Left ventricle myocardium superior (tissue), 1 donor: ENCODE data around the gene C20orf141. TPM values are rescaled to one million over a fixed set of nuclear protein-coding genes. Genes with fewer than 3 reads are reported as not detected.
A peak's percentile ranks its signal among the peaks of the same experiment; 100 is the strongest.

Source experiments
- ATAC-seq: fragments of 200-7000 bp; cut with Tn5 transposase; one replicate; pipeline ENCODE4 v1.9.1; 2020; ENCODE audit warnings: mild to moderate bottlenecking, moderate library complexity
- DNase-seq: peaks from one replicate; pipeline ENCODE4 v3.0.0-alpha.2; 2020
- intact Hi-C: fragments of 100-400 bp; cut with micrococcal nuclease; formaldehyde crosslinking; loops from one replicate; pipeline ENCODE4 v1.11.0; 2022
- total RNA-seq: library from RNA; stranded (reverse); fragmentation: NEBNext Ultra II Directional; extraction: Animal tissue kit (Norgen Biotek cat#: 25700); gene quantifications from one replicate; pipeline ENCODE4 v1.2.1, GENCODE V29; 2021
- donor health status: DM: no; HTN: yes; CAD: no; lungs with severe emphysema.

Gene C20orf141
- total RNA-seq, 1 donor from 2014 or later: not detected

DNA sequence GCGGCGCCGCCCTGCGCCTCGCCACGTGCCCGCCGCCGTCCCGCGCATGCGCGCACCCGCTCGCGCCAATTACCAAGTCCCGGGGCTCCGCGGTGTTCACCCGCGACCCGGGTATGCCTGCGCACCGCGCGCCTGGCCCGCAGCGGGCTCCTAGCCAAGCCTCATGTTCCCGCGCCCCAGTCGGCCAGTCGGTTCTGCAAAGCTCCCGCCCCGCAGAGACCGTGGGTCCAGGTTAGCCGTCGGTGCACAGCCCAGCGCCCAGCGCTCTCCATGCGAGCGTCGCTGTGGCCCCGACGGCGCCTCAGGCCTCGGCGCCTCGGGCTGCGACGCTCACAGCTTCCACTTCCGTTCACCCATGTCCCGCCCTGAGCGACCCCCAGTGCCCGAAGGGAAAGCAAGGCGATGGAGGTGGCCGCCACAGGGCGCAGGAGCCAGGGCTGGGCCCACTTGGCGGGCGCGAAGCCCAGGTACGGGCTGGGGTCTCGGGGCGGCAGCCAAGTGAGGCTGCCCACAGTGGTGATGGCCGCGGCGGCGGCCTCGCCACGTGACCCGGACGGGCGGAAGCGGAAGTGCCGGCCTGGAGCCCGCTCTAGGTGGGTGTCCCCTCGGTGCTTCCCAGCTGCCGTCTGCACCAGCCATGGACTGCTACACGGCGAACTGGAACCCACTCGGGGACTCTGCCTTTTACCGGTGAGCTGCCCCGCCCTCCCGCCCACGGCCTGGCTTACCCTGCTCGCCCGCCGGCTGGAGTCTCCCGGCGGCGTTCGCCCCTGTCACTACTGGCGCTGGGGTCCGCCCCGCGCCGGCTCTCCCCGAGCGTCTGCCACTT lies 25.6 kb downstream of the C20orf141 start, which contains the start of the genes PCED1A and VPS16:
Gene PCED1A (minus strand): TSS at position 518 of the 829 bp plus-strand sequence. CDS start 743 bp downstream, outside the sequence.
Gene VPS16 (plus strand): TSS at position 608 of the 829 bp plus-strand sequence. CDS start 30 bp downstream, at position 638.
- ATAC-seq (peak; percentile 99), DNase-seq (peak; percentile 93)
- intact Hi-C loops: no loop called here

- ATAC-seq (peak; percentile 65), DNase-seq (peak; percentile 78)
- intact Hi-C loops: no loop called here
These were observed 26.3 kb downstream of the C20orf141 start for GRCh38 chr20:2840967-2841531.

DNA sequence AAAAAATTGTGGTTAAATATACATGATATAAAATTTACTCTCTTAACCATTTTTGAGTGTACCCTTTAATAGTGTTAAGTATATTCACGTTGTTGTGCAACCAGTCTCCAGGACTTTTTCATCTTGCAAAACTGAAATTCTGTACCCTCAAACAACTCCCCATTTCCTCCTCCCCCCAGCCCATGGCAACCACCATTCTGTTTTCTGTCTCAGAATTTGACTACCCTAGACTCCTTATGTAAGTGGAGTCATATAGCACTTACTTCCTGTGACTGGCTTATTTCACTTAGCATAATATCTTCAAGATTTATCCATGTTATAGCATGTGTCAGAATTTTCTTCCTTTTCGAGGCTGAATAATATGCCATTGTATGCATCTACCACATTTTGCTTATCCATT lies 30.8 kb downstream of the C20orf141 start:
- no peak for ATAC-seq
- DNase-seq: no peak
- intact Hi-C loops: no loop called here

GRCh38 chr20:2846698-2847097 lies 31.9 kb downstream of the C20orf141 start:
- ATAC-seq: no peak
- intact Hi-C loops: no loop called here
- no peak for DNase-seq

GRCh38 chr20:2847802-2848201 lies 33.0 kb downstream of the C20orf141 start:
- intact Hi-C loops: no loop called here
- no peak for DNase-seq
- no peak for ATAC-seq

GRCh38 chr20:2849529-2849928 lies 34.7 kb downstream of the C20orf141 start:
- intact Hi-C loops: no loop called here
- ATAC-seq (no peak), DNase-seq (no peak)

DNA sequence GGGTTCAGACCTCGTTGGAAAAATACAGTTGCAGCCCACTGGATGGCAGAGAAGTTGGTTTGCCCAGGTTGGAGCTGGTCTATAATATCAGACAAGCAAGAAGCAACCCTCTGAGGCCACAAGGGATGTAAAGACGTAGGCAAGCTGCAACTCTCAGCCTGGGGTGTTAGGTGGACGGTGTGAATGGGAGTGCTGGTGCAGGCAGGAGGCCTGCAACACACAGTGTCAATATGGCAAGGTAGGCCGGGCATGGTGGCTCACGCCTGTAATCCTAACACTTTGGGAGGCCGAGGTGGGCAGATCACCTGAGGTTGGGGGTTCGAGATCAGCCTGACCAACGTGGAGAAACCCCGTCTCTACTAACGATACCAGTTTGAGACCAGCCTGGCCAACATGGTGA lies 36.3 kb downstream of the C20orf141 start:
- intact Hi-C loops: no loop called here
- no peak for DNase-seq
- ATAC-seq: no peak

- DNase-seq: no peak
- ATAC-seq: no peak
- intact Hi-C loops: no loop called here
These were observed 43.8 kb downstream of the C20orf141 start for GRCh38 chr20:2858591-2858990.

DNA sequence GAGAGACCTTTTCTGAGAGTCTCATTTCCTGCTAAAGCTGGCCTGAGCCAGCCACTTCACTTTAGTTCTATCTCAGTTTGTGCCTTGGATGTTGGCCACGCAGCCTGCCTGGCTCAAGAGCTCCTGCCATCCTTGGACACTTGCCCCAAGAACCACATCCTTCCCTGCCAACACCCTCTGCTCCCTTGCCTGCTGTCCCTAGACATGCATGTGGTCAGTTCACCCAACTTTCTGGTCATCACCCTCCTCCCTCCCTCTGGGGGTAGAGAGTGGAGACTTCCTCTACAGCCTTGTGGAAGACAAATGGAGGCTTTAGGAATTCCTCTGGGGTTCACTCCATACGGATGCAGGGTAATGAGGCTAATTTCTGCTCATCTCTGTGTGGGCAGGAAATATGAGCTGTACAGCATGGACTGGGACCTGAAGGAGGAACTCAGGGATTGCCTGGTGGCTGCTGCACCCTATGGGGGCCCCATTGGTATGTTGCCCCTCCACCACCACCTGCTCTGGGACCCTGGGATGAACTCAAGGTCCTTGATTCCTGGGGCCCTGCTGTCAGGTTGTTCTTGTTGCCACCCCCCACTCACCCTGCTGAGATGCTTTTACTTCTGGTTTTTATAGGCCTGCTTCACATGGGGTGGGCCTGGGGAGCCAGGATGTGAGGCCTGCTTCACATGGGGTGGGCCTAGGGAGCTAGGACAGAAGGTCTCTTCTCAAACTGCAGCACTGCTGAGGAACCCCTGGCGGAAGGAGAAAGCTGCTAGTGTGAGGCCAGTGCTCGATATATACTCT lies 44.7 kb downstream of the C20orf141 start:
- intact Hi-C loops: no loop called here
- peak; percentile 54 for DNase-seq
- peak; percentile 86 for ATAC-seq

GRCh38 chr20:2864626-2865025 lies 49.8 kb downstream of the C20orf141 start:
- ATAC-seq (no peak), DNase-seq (no peak)
- intact Hi-C loops: no loop called here

DNA sequence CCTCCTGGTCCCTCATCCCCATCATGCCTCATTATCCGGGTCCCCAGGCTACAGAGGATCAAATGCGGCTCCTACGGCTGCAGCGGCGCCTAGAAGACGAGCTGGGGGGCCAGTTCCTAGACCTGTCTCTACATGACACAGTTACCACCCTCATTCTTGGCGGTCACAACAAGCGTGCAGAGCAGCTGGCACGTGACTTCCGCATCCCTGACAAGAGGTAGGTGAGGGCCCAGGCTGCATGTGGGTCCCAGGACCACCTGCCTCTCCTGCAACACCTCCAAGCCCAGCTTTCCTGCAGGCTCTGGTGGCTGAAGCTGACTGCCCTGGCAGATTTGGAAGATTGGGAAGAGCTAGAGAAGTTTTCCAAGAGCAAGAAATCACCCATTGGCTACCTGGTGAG lies 50.3 kb downstream of the C20orf141 start:
- DNase-seq: no peak
- intact Hi-C loops: no loop called here

More for the DNA sequence above, 50.3 kb downstream of the C20orf141 start:
- ATAC-seq: no peak

Other genes with a start within 250 kb of the C20orf141 start
- gene NOP56, start 162.4 kb upstream of the C20orf141 start, total RNA-seq: 54.2 TPM
- gene IDH3B, start 150.8 kb upstream of the C20orf141 start, total RNA-seq: 247 TPM
- gene EBF4, start 122.2 kb upstream of the C20orf141 start, total RNA-seq: 3.7 TPM
- 1.7 TPM for gene CPXM1, start 14.4 kb upstream of the C20orf141 start, total RNA-seq
- gene TMEM239, start 1.4 kb downstream of the C20orf141 start, total RNA-seq: not detected
- gene PCED1A, start 25.7 kb downstream of the C20orf141 start, total RNA-seq: 10.2 TPM
- gene VPS16, start 25.8 kb downstream of the C20orf141 start, total RNA-seq: 15.8 TPM
- gene PTPRA, start 58.5 kb downstream of the C20orf141 start, total RNA-seq: 26.5 TPM
- gene GNRH2, start 228.6 kb downstream of the C20orf141 start, total RNA-seq: not detected
- gene MRPS26, start 231.1 kb downstream of the C20orf141 start, total RNA-seq: 57.5 TPM